ENCODE results near the gene DCC.

- no peak for TF ChIP-seq TEAD1 (CRISPR knock-in tag; IDR thresholded peaks at IDR 0.05)
- no peak for TF ChIP-seq NR2C2 (CRISPR knock-in tag; IDR thresholded peaks at IDR 0.05)
- no peak for TF ChIP-seq CBFB (CRISPR knock-in tag; IDR thresholded peaks at IDR 0.05; ENCODE audit: low read depth)
- TF ChIP-seq CTCF (IDR thresholded peaks at IDR 0.05) = no peak
- no peak for TF ChIP-seq USF2 (CRISPR knock-in tag; IDR thresholded peaks at IDR 0.05)
Measured at GRCh38 chr18:52898485-52899058, 558.6 kb downstream of the DCC start.
